Dendritic cell treated with granulocyte-macrophage colony-stimulating factor and Interleukin-4, amounts not matched to agents 40 ng/mL and 50 ng/mL, for 4 days (primary cell): ENCODE data around the gene CSHL1.
A peak's percentile ranks its signal among the peaks of the same experiment; 100 is the strongest.
"Not testable (repeated sequence)": the region's sequence is repeated elsewhere in the genome, so short reads cannot be mapped to it uniquely, and the experiment has no call there.

Experiments used
- H3K27ac Mint-ChIP-seq: one replicate; pipeline ENCODE4 v1.8.0; 2022; ENCODE audit warnings: mild to moderate bottlenecking, mixed read lengths
- H3K27me3 Mint-ChIP-seq: one replicate; pipeline ENCODE4 v1.8.0; 2022; ENCODE audit warnings: mild to moderate bottlenecking, mixed read lengths
- H3K36me3 Mint-ChIP-seq: one replicate; pipeline ENCODE4 v1.8.0; 2022; ENCODE audit warnings: low read depth, mixed read lengths
- H3K4me1 Mint-ChIP-seq: one replicate; pipeline ENCODE4 v1.8.0; 2022; ENCODE audit warnings: low read depth, mixed read lengths
- H3K4me3 Mint-ChIP-seq: one replicate; pipeline ENCODE4 v1.8.0; 2022; ENCODE audit warnings: mild to moderate bottlenecking, moderate library complexity, mixed read lengths
- H3K9me3 Mint-ChIP-seq: one replicate; pipeline ENCODE4 v1.8.0; 2022; ENCODE audit warnings: mixed read lengths
- intact Hi-C: fragments of 100-400 bp; cut with micrococcal nuclease; formaldehyde crosslinking; loops from one replicate; pipeline ENCODE4 v1.15.0; 2022

The CSHL1 gene

DNA sequence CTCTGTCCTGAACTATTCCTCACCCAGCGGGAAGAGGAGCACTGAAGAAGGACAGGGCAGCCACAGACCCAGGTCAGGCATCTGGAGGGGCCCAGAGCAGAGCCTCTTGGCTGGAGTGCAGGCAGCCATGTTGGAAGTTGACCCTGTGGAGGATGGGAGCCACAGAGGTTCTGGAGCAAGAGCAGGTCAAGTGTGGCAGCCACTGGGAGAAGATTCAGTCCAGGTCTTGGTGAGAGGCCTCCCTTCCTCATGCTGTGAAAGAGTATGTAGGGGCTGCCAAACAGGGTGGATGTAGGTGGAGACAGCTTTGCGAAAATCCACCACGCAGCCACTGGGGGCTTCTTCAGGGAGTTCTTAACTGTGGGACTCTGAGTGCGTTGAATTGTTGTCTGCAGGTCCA is 21.7 kb upstream of the CSHL1 start:
- Mint-ChIP-seq H3K27ac (no peak overlapping the region), H3K36me3 (no peaks in the 10 kb centered on the region), H3K27me3 (peaks cover 15% of the 10 kb centered on the region), H3K9me3 (no peaks in the 10 kb centered on the region), H3K4me3 (no peak overlapping the region), H3K4me1 (peaks cover 38% of the 10 kb centered on the region)
- intact Hi-C loops = no loop called here

DNA sequence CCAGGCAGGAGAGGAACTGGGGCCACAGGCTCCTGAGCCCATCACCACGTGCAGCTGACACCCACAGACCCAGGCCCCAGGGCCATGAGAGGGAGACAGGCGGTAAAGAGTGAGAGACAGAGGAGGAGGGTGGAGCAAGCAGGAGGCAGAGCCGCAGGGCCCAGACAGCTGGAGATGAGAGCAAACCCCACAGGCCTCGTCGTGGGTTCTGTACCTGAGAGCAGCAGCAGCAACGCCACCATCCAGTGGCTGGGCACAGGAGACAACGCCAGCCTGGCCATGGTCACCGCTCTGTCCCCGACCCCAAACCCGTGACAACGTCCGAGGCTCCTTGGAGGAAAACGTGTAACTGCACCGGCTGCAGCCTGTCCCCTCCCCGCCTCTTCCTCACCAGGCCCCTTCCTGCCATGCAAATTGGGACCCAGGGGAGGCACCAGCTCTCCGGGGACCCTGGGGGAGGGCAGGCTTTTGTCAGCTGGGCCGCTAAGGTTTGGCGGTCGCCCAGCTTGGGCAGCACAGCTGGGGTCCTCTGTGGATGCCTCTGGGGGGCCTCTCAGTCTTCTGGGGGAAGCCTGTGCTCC is 21.0 kb upstream of the CSHL1 start, which contains the start of gene CD79B:
CD79B (minus strand) TSS at position 351 of the 581 bp plus-strand sequence; CDS start at position 281, 70 bp downstream.
- intact Hi-C loops = no loop called here
- peaks cover 38% of the 10 kb centered on the region for H3K4me1 Mint-ChIP-seq
- H3K36me3 Mint-ChIP-seq = no peaks in the 10 kb centered on the region
- peaks cover 15% of the 10 kb centered on the region for H3K27me3 Mint-ChIP-seq
- H3K27ac Mint-ChIP-seq = peak within 1 kb of the TSS; percentile 71
- H3K4me3 Mint-ChIP-seq = no peak within 1 kb of the TSS
- H3K9me3 Mint-ChIP-seq = no peaks in the 10 kb centered on the region

DNA sequence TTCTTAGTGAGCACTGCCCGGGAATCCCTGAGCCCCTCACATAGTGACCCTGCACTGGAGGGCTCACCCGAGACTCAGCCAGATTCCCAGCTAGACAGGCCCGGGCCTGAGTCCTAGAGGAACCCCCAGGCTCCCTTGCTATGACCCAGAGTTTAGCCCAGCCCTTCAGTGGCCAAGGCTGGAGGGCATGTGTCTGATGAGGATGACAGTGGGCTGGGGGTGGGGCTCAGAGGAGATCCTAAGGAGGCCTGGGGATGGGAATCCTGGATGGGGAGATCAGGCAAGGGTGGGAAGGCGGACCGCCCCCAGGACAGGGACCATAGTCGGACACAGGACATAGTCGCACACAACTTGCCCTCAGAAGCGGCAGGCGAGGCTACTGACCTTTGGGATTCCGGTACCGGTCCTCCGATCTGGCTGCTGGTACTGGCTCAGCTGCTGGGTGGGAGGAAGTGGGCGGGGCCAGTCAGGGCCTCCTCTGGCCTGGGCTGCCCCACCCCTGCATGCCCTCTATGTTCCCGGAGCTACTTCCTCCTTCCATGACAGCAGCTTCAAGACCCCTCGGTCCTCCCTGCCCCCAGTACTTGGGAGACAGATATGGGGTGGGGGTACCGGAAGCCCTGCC is 20.0 kb upstream of the CSHL1 start:
- Mint-ChIP-seq H3K9me3 (no peaks in the 10 kb centered on the region), H3K27ac (peak overlapping the region; percentile 71), H3K4me3 (no peak overlapping the region), H3K27me3 (peaks cover 14% of the 10 kb centered on the region), H3K4me1 (peaks cover 38% of the 10 kb centered on the region), H3K36me3 (no peaks in the 10 kb centered on the region)
- intact Hi-C loops = no loop called here

DNA sequence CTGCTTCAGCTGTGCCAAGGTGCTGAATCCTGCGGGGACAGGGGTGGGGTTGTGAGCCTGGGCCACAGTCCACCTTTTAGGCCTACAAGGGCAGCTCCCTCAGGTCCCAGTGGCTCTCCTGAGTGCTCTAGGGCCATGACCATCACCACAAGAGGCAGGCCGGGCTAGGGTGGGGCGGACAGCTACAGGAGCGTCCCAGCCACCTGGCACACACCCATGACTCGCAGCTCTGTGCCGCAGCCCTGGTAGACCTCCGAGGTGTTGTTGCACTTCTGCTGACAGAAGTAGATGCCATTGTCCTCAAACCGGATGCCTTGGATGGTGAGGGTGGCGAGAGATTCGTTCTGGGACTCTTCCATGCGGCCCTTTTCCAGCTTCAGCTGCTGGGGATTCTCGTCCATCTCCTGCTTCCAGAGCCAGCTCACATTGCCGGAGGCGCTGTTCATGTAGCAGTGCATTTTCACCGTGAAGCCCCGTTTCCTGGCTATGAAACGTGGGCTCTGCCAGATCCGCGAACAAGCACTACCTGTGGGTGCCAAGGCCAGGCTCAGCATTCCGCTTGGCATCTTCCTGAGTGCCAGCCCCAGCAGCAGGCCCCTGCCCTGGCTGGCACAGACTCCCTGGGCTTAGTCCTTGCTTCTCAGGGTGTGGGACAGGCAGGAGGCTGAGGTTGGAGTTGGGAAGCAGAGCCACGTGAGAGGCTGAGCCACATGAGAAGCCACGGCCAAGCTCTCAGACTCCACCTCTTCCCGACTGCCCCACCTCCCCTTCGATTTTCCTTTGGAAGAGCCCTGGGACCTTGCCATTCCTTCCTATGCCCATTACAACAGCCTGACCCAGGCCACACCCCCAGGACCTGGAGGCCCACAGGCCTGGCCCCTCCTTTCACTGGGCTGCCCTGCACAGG is 19.1 kb upstream of the CSHL1 start:
- intact Hi-C loops = no loop called here

DNA sequence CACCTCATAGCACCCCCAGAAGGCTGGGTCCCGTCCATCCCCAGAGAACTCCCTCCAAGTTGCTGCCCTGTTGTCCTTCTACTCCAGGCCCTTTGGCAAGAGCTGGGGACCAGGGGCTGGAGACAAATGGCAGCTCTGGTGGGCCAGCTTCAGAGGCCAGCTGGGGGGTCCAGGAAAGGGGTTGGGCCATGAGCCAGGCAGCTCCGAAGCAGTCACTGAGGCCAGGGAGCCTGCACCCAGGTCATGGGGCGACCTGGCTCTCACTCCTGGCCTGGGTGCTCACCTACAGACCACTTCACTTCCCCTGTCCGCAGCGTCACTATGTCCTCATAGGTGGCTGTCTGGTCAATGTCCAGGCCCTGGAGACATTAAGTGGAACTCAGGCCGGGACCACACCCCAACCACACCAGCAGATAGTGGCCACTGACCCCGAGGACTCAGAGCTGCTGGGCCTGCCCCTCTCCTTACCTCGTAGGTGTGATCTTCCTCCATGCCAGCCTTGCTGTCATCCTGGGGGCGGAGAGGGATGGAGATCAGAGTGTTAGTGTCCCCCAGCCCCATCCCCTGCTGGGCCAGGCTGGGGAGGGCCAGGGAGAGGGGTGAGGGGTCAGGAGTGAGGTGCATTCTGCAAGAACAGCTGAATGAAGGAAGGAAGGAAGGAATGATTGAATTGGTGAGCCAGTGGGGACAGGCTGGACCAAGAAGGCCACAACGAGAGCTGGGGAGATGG is 18.1 kb upstream of the CSHL1 start:
- H3K9me3 Mint-ChIP-seq = no peaks in the 10 kb centered on the region
- intact Hi-C loops = no loop called here
- H3K4me1 Mint-ChIP-seq = peaks cover 31% of the 10 kb centered on the region
- H3K4me3 Mint-ChIP-seq = no peak overlapping the region
- H3K36me3 Mint-ChIP-seq = no peaks in the 10 kb centered on the region
- H3K27ac Mint-ChIP-seq = no peak overlapping the region
- H3K27me3 Mint-ChIP-seq = peaks cover 13% of the 10 kb centered on the region

More for the DNA sequence above, 19.1 kb upstream of the CSHL1 start:
- Mint-ChIP-seq H3K27ac (peak overlapping the region; percentile 71), H3K4me1 (peaks cover 38% of the 10 kb centered on the region), H3K4me3 (no peak overlapping the region), H3K36me3 (no peaks in the 10 kb centered on the region), H3K9me3 (no peaks in the 10 kb centered on the region), H3K27me3 (peaks cover 13% of the 10 kb centered on the region)

DNA sequence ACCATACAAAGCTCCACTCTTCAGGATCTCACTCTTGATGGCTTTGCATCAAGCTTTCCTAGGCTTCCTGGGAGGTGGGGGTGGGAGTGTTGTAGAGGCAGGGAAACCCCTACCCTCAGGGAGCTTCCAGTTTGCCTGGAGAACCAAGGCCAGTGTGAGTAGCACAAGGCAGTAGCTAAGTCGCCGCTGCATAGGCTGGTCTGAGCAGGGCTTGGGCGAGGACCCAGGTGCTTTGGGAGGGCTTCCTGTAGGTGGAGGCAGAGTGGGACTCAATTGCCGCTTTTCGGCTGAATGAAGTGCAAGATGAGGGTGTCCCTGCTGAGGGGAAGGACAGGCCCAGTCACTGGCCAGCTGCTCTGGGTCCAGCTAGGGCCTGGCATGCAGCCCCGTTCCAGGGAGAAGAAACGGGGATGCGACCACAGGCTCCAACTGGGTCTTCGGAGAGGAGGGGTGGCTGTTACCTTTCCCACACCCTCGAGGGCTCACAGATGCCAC is 17.2 kb upstream of the CSHL1 start:
- intact Hi-C loops = no loop called here
- Mint-ChIP-seq H3K4me3 (no peak overlapping the region), H3K27me3 (peaks cover 10% of the 10 kb centered on the region), H3K27ac (no peak overlapping the region), H3K9me3 (no peaks in the 10 kb centered on the region), H3K4me1 (peaks cover 32% of the 10 kb centered on the region), H3K36me3 (no peaks in the 10 kb centered on the region)

DNA sequence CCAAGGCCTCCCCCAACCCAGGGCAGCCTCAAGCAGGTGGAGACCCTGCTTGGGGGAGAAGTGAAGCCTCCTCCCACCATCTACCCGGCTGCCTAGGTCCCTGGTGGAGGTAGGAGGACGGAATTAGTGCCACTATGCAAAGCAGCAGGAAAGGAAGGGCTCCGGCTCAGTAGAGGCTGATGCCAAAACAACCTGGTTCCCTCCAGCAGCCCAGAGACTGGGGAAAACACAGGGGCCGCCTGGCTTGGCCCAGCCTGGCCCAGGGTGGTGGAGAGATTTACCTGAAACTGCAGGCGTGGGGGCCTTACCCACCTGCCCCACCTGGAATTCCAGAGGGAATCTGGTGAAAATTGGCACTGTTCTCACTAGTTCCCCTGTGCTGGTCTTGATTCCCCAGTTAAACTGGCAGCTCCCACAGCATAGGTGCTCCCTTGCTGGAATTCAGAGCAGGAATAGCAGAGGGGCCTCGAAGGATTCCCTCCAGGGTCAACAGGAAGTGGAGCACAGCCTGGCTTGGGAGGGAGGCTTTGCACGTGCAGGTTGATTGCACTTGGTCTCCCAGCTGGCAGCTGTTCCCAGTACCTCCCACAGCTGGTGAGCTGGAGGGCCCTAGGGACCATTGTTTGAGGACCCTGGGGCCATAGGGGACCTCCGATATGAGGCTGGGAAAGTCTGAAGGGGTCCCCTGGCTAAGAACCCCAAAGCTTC is 16.6 kb upstream of the CSHL1 start:
- H3K4me3 Mint-ChIP-seq = no peak overlapping the region
- H3K27ac Mint-ChIP-seq = no peak overlapping the region
- no peaks in the 10 kb centered on the region for H3K9me3 Mint-ChIP-seq
- intact Hi-C loops = no loop called here
- no peaks in the 10 kb centered on the region for H3K36me3 Mint-ChIP-seq
- peaks cover 34% of the 10 kb centered on the region for H3K4me1 Mint-ChIP-seq
- H3K27me3 Mint-ChIP-seq = peaks cover 8% of the 10 kb centered on the region

DNA sequence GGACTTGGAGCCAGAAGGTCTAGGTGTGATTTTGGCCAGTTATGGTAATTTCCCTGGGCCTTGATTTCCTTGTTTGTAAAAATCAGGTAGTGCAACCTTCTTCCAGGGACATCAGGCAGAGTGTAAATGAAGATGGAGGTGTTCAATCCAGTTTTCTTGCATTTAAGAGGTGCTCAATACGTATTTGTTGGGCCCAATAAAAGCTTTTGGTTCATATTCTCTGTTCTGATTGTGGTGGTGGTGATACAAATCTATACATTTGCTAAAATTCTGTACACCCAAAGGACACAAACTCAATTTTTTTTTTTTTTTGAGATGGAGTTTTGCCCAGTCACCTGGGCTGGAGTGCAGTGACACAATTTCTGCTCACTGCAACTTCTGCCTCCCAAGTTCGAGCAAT is 15.1 kb upstream of the CSHL1 start:
- intact Hi-C loops = no loop called here
- no peaks in the 10 kb centered on the region for H3K36me3 Mint-ChIP-seq
- H3K4me3 Mint-ChIP-seq = no peak overlapping the region
- no peak overlapping the region for H3K27ac Mint-ChIP-seq
- peaks cover 27% of the 10 kb centered on the region for H3K4me1 Mint-ChIP-seq
- H3K9me3 Mint-ChIP-seq = no peaks in the 10 kb centered on the region
- peaks cover 5% of the 10 kb centered on the region for H3K27me3 Mint-ChIP-seq

DNA sequence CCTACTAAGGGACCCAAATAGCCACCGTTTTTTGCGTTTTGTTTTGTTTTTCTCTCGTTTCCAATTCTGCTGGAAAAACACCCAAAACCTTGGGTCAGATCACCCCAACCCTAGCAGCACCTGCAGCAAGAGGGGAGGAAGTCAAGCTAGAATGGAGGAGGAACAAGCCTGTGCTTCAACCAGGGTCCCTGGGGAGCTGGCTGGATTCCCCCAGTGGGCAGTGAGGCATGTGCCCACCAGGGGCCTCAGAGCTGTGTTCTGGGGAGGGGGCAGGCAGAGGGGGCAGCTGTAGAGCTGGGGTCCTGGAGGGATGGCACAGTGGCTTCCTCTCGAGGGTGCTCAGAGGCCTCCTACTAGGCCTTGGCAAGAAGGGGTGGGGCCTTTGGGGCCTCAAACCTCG is 14.6 kb upstream of the CSHL1 start:
- Mint-ChIP-seq H3K27ac (no peak overlapping the region), H3K36me3 (no peaks in the 10 kb centered on the region), H3K9me3 (no peaks in the 10 kb centered on the region), H3K27me3 (peaks cover 2% of the 10 kb centered on the region), H3K4me3 (no peak overlapping the region), H3K4me1 (peaks cover 21% of the 10 kb centered on the region)
- intact Hi-C loops = no loop called here

DNA sequence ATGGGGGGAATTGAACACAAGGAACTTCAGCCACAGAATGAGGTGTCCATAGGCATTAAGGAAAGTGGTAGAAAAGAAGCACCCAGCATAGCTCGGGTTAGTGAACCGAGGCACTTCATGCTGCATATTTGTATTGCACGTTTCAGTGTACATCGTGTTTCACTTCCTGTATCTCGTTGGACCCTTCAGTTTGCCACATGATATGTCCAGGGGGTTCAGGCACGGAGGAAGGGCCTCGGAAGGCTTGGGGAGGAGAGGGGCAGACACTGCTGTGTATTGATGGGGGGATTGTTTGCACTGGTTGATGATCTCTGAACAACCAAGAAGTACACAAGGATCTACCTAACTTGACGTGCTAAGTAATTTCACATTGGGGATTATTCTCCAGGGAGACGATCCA is 11.3 kb upstream of the CSHL1 start:
- peak overlapping the region; percentile 44 for H3K4me3 Mint-ChIP-seq
- H3K4me1 Mint-ChIP-seq = peaks cover 21% of the 10 kb centered on the region
- H3K27ac Mint-ChIP-seq, H3K9me3 Mint-ChIP-seq, H3K27me3 Mint-ChIP-seq, H3K36me3 Mint-ChIP-seq, intact Hi-C loops: not testable (repeated sequence)

DNA sequence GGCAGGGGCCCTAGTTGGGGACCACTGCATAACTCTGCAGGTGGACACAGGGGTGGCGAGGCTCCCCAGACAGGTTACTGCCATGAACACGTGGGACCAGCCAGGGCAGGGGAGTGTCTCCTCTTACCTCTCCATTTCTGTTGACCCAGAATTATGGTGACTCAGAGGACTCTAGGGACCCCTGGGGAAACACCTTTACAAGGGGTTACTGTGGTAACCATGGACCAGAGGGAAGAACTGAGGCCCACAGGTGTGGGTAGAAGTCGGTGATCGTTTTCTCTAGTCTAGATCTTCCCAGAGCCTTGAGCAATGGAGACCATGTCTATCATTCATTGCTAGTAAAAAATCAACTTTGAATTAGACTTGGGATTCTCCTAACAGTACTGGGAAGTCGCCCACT is 9.7 kb upstream of the CSHL1 start:
- H3K4me3 Mint-ChIP-seq, H3K27ac Mint-ChIP-seq, H3K36me3 Mint-ChIP-seq, intact Hi-C loops, H3K9me3 Mint-ChIP-seq: not testable (repeated sequence)
- peaks cover 30% of the 10 kb centered on the region for H3K4me1 Mint-ChIP-seq
- peaks cover 14% of the 10 kb centered on the region for H3K27me3 Mint-ChIP-seq

DNA sequence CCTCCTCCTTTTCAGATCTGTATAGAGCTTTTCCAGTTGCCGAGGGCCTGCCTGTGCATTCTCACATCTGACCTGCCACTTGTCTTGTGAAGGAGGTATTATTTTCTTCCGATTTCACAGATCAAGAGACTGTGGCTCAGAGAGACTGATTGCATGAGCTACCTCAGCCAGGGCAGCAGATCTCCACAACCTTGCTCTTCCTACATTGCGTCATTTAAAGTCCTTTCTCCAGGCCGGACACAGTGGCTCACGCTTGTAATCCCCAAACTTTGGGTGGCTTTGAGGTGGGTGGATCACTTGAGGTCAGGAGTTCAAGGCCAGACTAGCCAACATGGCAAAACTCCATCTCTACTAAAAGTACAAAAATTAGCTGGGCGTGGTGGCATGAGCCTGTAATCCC is 9.0 kb upstream of the CSHL1 start:
- H3K9me3 Mint-ChIP-seq, H3K36me3 Mint-ChIP-seq, H3K27ac Mint-ChIP-seq, H3K4me3 Mint-ChIP-seq, intact Hi-C loops: not testable (repeated sequence)
- peaks cover 14% of the 10 kb centered on the region for H3K27me3 Mint-ChIP-seq
- H3K4me1 Mint-ChIP-seq = peaks cover 35% of the 10 kb centered on the region

DNA sequence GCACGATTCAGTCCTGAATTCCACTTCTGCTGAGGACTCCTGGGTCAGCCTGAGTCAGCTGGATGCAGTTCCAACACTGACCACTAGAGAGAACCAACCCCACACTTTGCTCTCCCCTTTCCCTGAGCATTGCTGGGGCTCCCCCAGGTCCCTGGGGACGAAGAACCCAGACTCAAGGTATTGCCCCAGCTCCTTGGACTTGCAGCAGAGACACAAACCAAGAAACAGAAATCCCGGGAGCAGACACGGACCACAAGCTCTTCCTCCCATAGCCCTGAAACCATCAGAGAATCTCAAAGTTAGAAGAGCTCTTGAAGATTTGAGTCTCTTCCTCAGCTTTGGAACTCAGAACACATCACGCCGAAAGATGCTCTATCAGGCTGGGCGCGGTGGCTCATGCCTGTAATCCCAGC is 8.3 kb upstream of the CSHL1 start:
- no peak overlapping the region for H3K27ac Mint-ChIP-seq
- H3K4me1 Mint-ChIP-seq = peaks cover 35% of the 10 kb centered on the region
- H3K4me3 Mint-ChIP-seq = no peak overlapping the region
- intact Hi-C loops = loop anchor here (1.0 to 5.0 kb wide), 3 partner anchors 27 to 213 kb away; partner anchors contain the start of gene ERN1
- peaks cover 18% of the 10 kb centered on the region for H3K27me3 Mint-ChIP-seq
- H3K36me3 Mint-ChIP-seq = no peaks in the 10 kb centered on the region
- no peaks in the 10 kb centered on the region for H3K9me3 Mint-ChIP-seq
